Stimulated activated naive CD8-positive, alpha-beta T cell treated with anti-CD3 and anti-CD28 coated beads, Interleukin-15, amount 100 ng/mL, for 72 hours (primary cell): ENCODE data around the gene CHMP4B.
A peak's percentile ranks its signal among the peaks of the same experiment; 100 is the strongest.
"Not testable (repeated sequence)": the region's sequence is repeated elsewhere in the genome, so short reads cannot be mapped to it uniquely, and the experiment has no call there.

Experiments
- ATAC-seq: fragments of 150-1000 bp; cut with Tn5 transposase; 2 replicates; pipeline ENCODE4 v1.10.0; 2021; ENCODE audit warnings: mild to moderate bottlenecking, moderate library complexity
- DNase-seq, 2 donors: peaks; one replicate each; pipeline ENCODE4 v3.0.0; 2021 to 2022
- H3K27ac Mint-ChIP-seq, 2 donors: one replicate each; pipeline ENCODE4 v1.8.0; 2022; ENCODE audit warnings: mild to moderate bottlenecking in 2 of 2, mixed read lengths in 2 of 2, moderate library complexity in 2 of 2
- H3K27me3 Mint-ChIP-seq: one replicate; pipeline ENCODE4 v1.8.0; 2022; ENCODE audit warnings: mixed read lengths
- H3K4me1 Mint-ChIP-seq: one replicate; pipeline ENCODE4 v1.8.0; 2022; ENCODE audit warnings: mild to moderate bottlenecking, mixed read lengths
- H3K4me3 Mint-ChIP-seq, 2 donors: one replicate each; pipeline ENCODE4 v1.8.0; 2022; ENCODE audit warnings: mild to moderate bottlenecking in 2 of 2, mixed read lengths in 2 of 2, moderate library complexity in 1 of 2
- H3K9me3 Mint-ChIP-seq, 2 donors: one replicate each; pipeline ENCODE4 v1.8.0; 2022; ENCODE audit warnings: mixed read lengths in 2 of 2

CHMP4B gene

DNA sequence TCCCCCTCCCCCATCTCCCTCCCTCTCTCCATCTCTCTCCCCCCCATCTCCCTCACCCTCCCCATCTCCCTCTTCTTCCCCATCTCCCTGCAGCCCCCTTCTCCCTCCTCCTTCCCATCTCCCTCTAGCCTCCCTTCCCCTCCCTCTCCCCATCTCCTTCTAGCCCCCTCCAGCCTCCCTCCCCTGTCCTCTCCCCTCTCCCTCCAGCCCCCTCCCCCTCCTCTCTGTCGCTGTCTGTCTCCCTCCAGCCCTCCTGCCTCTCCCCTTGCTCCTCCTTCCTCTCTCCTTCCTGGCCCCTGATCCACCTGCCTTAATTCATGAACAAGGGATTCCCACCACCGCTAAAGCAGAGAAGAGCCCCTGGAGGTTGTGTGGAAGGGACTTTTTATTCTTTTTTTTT is 26.9 kb upstream of the CHMP4B start:
- DNase-seq: no peak
- Mint-ChIP-seq H3K27me3 (no peaks in the 10 kb centered on the region), H3K27ac (no peak overlapping the region), H3K4me1 (peaks cover 24% of the 10 kb centered on the region), H3K9me3 (no peaks in the 10 kb centered on the region), H3K4me3 (no peak overlapping the region)
- no peak for ATAC-seq

DNA sequence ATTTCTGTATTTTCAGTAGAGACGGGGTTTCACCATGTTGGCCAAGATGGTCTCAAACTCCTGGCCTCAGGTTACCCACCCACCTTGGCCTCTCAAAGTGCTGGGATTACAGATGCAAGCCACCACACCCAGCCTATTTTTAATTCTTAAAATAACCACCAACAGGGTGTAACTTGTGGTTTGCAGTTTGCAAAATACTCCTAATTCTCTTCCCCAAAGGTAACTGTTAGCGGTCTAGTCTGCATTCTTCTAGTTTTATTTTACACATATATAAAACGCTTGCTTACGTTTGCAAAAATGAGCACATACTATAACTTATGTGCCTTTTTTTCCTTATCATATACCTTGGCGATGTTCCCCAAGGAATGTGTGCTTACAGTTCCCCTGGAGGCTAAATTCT is 25.6 kb upstream of the CHMP4B start:
- ATAC-seq (no peak), DNase-seq (no peak)
- H3K27ac Mint-ChIP-seq: no peak overlapping the region
- no peaks in the 10 kb centered on the region for H3K9me3 Mint-ChIP-seq
- no peak overlapping the region for H3K4me3 Mint-ChIP-seq
- H3K27me3 Mint-ChIP-seq: no peaks in the 10 kb centered on the region
- H3K4me1 Mint-ChIP-seq: peaks cover 16% of the 10 kb centered on the region

DNA sequence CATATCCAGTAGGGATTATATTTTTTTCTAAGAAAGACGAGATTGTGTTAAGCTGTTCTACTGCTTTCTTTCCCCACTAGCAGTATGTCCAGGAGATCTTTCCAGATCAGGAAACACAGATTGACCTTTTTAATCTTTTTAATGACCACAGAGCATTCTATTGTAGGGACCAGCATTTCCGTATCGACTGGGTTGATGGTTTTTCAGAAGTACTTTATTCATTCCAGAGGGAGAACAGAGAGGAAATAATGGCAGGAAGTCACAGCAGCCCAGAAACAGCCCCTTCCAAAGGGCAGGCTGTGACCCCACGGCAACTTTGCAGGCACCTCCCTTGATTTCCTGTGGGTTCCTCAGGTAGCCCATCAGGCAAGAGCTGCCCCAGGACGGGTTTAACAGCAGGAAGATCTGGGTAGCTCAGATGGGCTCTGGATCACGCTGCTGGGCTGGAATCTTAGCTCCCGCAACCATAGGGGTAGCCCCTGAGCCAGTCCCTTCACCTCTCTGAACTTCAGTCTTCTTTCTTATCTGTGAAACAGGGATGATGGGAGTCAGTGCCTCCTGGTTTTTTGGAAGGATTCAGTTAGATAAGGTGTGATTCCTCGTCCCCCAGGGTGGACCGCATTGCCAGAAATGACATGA is 23.8 kb upstream of the CHMP4B start:
- Mint-ChIP-seq H3K27ac (peak overlapping the region in 1 of 2 donors; percentile 3), H3K27me3 (no peaks in the 10 kb centered on the region), H3K4me3 (no peak overlapping the region), H3K9me3 (no peaks in the 10 kb centered on the region), H3K4me1 (peaks cover 16% of the 10 kb centered on the region)
- ATAC-seq (no peak), DNase-seq (no peak)

DNA sequence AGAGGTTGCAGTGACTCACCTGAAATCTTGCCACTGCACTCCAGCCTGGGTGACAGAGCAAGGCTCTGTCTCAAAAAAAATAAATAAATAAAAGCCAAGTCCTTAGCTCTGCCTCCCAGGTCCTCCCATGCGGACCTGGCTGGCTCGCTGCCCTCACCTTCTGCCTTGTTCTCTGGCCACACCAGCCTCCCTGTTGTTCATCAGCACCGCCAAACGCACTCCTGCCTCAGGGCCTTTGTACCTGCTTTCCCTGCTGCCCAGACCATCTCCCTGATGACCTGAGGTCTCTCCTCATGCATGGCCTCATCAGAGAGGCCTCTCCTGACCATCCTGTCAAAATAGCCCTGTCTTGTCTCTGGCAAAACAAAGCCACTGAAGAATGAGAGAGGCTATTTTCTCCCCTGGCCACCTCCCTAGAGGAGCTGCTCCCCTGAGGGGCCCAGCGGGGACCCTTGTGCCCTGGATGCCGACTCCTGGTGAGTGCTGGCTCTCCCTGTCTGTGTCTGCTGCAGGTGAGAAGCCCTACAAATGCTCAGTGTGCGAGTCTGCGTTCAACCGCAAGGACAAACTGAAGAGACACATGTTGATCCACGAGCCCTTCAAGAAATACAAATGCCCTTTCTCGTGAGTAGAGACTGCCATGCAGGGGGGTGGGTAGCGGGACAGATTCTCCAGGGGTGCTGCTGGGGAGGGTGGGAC is 22.6 kb upstream of the CHMP4B start:
- Mint-ChIP-seq H3K27me3 (no peaks in the 10 kb centered on the region), H3K4me3 (no peak overlapping the region), H3K27ac (peak overlapping the region in 1 of 2 donors; percentile 21), H3K4me1 (peaks cover 19% of the 10 kb centered on the region), H3K9me3 (no peaks in the 10 kb centered on the region)
- no peak for ATAC-seq
- no peak for DNase-seq

DNA sequence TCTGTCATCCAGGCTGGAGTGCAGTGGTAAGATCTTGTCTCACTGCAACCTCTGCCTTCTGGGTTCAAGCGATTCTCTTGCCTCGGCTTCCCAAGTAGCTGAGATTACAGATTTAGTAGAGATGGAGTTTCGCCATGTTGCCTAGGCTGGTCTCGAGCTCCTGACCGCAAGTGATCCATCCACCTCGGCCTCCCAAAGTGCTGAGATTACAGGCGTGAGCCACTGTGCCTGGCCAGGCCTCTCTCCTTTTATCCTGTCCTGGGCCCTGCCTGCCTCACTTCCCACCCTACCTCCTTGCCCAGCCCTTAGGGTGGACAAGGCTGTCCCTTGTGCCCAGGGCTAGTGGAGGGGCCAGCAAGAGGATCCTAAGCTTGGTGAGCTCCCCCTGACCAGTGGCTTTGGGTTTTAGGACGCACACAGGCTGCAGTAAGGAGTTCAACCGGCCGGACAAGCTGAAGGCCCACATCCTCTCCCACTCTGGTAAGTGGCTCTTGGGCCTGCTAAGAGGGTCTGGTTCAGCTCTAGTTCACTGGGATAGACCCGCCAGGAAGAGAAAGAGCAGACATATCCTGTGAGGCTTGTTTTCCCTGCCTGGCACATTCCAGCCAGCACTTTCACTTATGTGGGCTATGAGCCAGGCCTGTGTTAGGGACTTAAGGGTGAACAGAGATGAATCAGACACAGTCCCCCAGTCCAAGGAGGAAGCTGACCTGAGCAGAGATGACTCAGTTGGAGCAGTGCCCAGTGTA is 21.9 kb upstream of the CHMP4B start:
- Mint-ChIP-seq H3K27ac (peak overlapping the region in 1 of 2 donors; percentile 80), H3K4me3 (no peak overlapping the region), H3K27me3 (no peaks in the 10 kb centered on the region), H3K9me3 (no peaks in the 10 kb centered on the region), H3K4me1 (peaks cover 17% of the 10 kb centered on the region)
- no peak for ATAC-seq
- DNase-seq: no peak

DNA sequence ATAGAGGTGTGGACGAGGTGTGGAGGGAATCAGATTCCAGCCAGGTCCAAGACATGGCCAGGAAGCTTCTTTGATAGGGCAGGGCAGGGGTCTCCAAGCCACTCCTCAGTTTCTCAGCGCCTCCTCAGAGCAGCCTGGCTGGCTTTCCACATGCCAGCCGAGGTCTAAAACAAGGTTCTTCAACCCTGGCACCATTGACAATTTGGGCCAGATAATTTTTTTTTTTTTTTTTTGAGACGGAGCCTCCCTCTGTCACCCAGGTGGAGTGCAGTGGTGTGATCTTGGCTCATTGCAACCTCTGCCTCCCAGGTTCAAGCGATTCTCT is 21.3 kb upstream of the CHMP4B start:
- no peaks in the 10 kb centered on the region for H3K9me3 Mint-ChIP-seq
- H3K27ac Mint-ChIP-seq: no peak overlapping the region
- DNase-seq (no peak), ATAC-seq (no peak)
- H3K27me3 Mint-ChIP-seq: no peaks in the 10 kb centered on the region
- no peak overlapping the region for H3K4me3 Mint-ChIP-seq
- H3K4me1 Mint-ChIP-seq: peaks cover 17% of the 10 kb centered on the region

DNA sequence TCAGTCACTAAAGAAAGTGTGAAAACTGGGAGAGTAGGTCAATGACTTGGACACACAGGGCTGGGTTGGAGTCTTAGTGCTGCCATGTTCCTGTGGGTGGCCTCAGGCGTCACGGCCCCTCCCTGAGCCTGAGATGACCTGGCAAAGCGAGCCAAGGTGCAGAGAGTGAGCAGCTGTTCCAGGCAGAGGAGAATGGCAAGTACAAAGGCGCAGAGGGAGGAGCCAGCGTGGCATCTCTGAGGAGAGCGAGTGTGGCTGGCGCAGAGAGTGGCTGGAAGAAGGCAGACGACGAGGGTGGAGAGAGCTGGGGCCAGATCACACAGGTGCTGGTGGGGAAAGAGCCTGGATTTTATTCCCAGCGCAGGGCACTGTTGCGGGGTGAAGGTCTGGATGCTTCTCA is 20.6 kb upstream of the CHMP4B start:
- ATAC-seq (no peak), DNase-seq (no peak)
- Mint-ChIP-seq H3K4me1 (peaks cover 17% of the 10 kb centered on the region), H3K27ac (no peak overlapping the region), H3K9me3 (no peaks in the 10 kb centered on the region), H3K4me3 (no peak overlapping the region), H3K27me3 (no peaks in the 10 kb centered on the region)

DNA sequence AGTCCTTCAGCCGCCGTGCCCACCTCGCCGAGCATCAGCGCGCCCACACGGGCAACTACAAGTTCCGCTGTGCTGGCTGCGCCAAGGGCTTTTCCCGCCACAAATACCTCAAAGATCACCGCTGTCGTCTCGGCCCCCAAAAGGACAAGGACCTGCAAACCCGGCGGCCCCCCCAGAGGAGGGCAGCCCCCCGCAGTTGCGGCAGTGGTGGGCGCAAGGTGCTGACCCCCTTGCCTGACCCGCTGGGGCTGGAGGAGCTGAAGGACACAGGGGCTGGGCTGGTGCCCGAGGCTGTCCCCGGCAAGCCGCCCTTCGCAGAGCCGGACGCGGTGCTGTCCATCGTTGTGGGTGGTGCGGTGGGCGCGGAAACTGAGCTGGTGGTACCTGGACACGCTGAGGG is 20.1 kb upstream of the CHMP4B start:
- H3K4me1 Mint-ChIP-seq: peaks cover 17% of the 10 kb centered on the region
- H3K27ac Mint-ChIP-seq: no peak overlapping the region
- H3K27me3 Mint-ChIP-seq: no peaks in the 10 kb centered on the region
- no peak overlapping the region for H3K4me3 Mint-ChIP-seq
- H3K9me3 Mint-ChIP-seq: no peaks in the 10 kb centered on the region
- DNase-seq (no peak), ATAC-seq (no peak)

DNA sequence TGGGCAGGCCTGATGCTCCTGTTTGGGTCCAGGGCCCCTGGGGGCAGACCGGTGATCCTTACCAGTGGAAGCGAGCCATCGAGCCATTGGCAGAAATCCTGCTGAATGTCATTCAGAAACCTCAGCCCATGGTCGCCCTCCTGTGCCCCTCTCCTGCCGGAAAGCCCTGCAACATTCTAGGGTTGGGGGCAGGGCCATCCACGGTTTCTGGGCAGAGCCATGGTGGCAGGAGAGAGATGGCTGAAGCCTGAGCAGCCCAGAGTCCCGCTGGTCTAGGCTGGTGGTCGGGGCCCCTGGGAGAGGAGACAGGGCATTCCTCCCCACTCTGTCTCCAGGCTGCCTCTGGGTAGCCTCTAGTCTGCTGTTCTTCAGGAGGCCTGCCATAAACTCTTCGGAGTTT is 19.6 kb upstream of the CHMP4B start:
- DNase-seq (no peak), ATAC-seq (no peak)
- Mint-ChIP-seq H3K9me3 (no peaks in the 10 kb centered on the region), H3K27ac (no peak overlapping the region), H3K4me1 (peaks cover 17% of the 10 kb centered on the region), H3K27me3 (no peaks in the 10 kb centered on the region), H3K4me3 (no peak overlapping the region)

DNA sequence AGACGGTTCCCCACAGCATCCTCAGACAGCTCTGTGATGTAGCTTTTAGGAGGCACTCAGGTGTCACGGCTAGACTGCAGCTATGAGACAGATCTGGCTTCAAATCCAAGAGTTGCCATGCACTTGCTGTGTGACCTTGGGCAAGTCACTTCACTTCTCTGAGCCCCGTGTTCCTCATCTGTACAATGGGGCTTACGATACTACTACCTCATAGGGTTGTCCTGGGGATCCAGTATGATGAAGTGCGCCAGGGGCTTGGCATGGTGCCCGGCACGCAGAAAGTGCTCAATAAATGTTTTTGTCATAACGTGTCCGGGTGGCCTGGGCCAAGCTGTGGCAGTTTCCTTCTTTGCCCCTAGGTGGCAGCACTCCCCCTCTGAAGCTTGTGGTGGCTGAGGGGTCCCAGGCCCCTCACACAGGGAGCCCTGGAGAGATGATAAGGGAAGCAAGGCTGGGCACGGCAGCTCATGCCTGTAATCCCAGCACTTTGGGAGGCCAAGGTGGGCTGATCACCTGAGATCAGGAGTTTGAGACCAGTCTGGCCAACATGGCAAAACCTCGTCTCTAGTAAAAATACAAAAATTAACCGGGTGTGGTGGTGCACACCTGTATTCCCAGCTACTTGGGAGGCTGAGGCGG is 19.1 kb upstream of the CHMP4B start:
- Mint-ChIP-seq H3K4me1 (peaks cover 15% of the 10 kb centered on the region), H3K27ac (no peak overlapping the region), H3K9me3 (no peaks in the 10 kb centered on the region), H3K4me3 (no peak overlapping the region), H3K27me3 (no peaks in the 10 kb centered on the region)
- peak; percentile 66 for ATAC-seq
- peak; percentile 49 to 56 for DNase-seq

DNA sequence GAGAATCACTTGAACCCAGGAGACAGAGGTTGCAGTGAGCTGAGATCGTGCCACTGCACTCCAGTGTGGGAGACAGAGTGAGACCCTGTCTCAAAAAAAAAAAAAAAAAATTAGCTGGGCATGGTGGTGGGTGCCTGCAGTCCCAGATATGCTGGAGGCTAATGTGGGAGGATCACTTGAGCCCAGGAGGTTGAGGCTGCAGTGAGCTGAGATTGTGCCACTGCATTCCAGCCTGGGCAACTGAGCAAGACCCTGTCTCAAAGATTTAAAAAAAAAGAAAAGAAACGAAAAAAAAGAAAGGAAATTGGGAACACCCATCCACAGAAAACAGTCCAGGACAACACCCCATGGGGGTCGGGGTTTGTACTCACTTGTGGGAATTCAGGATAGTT is 18.6 kb upstream of the CHMP4B start:
- not testable (repeated sequence) for H3K27me3 Mint-ChIP-seq, ATAC-seq, H3K4me1 Mint-ChIP-seq, H3K9me3 Mint-ChIP-seq, DNase-seq, H3K4me3 Mint-ChIP-seq
- peak overlapping the region in 1 of 2 donors; percentile 74 for H3K27ac Mint-ChIP-seq

DNA sequence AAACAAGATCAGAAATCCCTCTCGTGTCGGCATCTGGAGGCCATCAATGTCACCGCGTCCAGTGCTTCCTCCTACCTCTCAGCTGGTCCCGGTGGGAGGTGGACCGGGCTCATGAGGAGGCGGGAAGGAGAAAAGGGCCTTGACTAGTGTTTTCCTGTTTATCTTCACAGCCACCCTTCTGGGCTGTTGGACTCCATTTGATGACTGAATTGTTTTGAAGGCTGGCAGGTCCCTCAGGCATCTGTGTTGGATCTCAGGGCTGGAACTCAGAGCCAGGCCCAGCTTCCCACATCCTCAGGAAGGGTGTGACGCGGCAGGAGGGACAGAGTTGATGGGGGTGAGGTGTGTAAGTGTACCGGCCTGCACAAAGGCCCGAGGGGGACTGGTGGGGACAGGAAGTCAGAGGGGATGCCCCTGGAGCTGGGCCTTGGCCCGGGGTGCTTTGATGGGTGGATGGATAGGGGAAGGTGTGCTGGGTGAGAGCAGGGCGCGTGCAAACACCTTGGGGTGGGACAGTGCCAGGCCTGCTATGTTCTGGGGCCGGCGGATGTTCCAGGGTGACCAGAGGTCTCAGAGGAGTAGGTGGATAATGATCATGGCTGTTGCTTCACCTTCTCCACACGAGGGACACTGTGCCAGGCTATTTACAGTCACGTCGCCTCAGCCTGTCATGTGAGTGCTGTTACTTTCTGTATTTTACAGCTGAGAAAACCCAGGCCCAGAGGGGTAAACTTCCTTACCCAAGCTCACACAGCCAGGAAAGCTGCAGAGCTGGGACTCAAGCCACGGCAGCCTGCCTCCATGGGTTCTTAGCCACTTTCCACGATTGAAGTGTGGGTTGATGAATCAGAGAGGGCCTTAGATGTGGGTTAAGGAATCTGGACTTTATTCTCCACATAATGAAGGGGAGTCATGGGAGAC is 17.9 kb upstream of the CHMP4B start:
- H3K27me3 Mint-ChIP-seq: no peaks in the 10 kb centered on the region
- DNase-seq (no peak), ATAC-seq (no peak)
- peaks cover 6% of the 10 kb centered on the region for H3K4me1 Mint-ChIP-seq
- no peak overlapping the region for H3K4me3 Mint-ChIP-seq
- H3K9me3 Mint-ChIP-seq: no peaks in the 10 kb centered on the region
- H3K27ac Mint-ChIP-seq: peak overlapping the region; percentile 60 to 90

DNA sequence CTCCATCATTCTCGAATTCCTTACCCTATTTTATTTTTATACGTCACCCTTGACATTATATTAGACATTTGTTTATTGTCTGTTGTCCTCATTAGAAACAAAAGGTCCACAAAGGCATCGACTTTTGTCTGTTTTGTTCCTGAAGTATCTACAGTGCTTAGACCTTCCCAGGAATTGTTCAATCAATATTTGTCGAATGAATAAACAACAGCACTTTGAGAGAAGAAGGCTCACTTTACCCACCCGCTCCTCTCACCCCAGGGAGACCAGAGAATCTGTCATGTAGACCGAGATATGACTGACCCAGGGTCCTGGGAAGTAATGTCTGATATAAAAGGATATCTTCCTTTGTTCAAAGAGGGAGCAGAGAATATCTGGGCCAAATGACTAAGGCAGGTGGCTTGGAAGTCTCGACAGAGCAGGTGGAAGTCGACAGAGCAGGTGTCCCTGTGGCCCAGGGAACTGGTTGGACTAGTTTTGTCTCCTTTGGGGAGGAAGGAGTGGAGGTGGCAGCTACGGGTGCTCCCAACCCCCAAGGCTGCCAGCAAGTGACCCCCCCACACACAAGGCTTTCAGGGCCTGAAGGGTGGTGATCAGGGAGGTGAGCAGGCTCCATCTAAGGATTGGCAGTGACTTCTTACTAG is 14.8 kb upstream of the CHMP4B start:
- ATAC-seq: no peak
- H3K9me3 Mint-ChIP-seq: no peaks in the 10 kb centered on the region

DNA sequence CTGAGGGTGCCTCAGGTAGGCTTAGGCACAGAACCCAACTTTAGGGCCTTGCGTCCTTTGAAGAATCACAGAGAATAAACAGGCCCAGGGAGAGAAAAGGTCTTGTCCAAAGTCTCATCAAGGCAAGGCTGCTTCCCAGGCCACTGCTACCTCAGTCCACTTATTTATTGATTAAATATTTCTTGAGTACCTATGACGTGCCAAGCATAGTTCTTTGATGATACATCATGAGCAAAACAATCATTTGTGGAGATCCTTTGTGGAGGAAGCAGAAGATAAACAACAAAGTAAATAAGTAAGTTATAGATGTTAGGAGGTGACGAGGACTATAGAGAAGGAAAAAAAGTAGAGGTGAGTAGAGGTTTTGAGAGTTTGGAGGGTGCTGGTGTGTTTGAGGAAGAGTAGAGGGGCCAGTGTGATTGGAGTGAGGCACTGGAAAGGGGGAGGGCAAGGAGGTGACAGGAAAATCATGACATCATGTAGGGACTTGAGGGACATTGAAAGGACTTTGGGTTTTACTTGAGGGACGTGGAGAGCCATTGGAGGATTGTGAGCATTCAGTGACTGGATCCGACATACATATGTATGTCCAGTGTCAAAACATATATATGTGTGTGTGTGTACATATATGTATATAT is 14.1 kb upstream of the CHMP4B start:
- DNase-seq: no peak
- Mint-ChIP-seq H3K27ac (peak overlapping the region in 1 of 2 donors; percentile 65), H3K9me3 (no peaks in the 10 kb centered on the region), H3K4me3 (no peak overlapping the region), H3K27me3 (no peaks in the 10 kb centered on the region), H3K4me1 (peaks cover 6% of the 10 kb centered on the region)
- no peak for ATAC-seq

More for the DNA sequence above, 14.8 kb upstream of the CHMP4B start:
- DNase-seq: no peak
- Mint-ChIP-seq H3K27ac (peak overlapping the region in 1 of 2 donors; percentile 27), H3K4me3 (no peak overlapping the region), H3K27me3 (no peaks in the 10 kb centered on the region), H3K4me1 (peaks cover 6% of the 10 kb centered on the region)
